ENCODE results near the gene DUOX2.

Gene DUOX2

GRCh38 chr15:45114076-45114750 is at the start of gene DUOX2, which contains the start of gene DUOXA2:
DUOX2 (minus strand) TSS chr15:45114172; CDS start chr15:45113411, 761 bp downstream.
DUOXA2 (plus strand) TSS chr15:45114326; CDS start chr15:45114606, 280 bp downstream.
- DNase-seq (ENCODE audit: low spot score), result no peak
- no peak for TF ChIP-seq CTCF (IDR thresholded peaks at IDR 0.05)
- Histone ChIP-seq H3K4me3 (peak within 1 kb of the TSS; percentile 49), H3K27ac (no peak within 1 kb of the TSS)

- TF ChIP-seq CTCF (IDR thresholded peaks at IDR 0.05), result no peak
- Histone ChIP-seq H3K27ac (no peak overlapping the region), H3K4me3 (no peak overlapping the region)
- no peak for DNase-seq (ENCODE audit: low spot score)
Measured at GRCh38 chr15:45163508-45163856, 49.5 kb upstream of the DUOX2 start.

DNA sequence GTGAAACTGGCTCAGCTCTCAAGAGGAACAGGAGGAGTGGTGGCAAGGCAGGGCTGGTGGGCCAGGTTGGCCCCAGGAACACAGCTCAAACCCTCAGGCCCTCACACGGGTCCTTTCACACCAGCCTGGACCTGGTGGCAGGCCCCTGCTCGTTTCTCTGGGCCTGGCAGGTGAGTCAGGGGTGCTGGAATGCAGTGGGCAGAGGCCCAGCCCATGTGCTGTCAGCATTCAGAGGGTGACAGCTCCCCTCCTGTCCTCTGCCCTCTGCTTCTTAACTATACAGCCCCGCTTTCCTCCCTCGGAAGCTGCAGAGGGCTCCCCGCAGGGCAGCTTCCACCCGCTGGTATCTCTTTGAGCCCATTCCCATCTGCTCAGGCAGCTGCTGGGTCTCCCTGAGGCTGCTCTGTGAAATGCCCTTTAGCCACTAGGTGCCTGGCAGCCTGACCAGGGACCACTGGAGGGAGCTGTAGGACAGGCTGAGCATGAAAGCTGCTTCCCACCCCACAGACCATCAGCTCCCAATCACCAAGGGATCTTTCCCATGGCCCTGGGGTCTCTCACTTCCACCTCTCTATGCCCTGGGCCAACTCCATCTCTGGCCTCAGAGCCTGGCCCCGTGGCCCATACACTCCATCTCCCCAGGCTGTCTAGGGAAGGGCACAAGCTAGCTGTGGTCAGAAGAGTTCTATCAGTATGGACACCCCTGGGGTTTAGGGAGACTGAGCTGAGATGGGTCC is 49.0 kb upstream of the DUOX2 start:
- Histone ChIP-seq H3K27ac (no peak overlapping the region), H3K4me3 (no peak overlapping the region)
- peak; percentile 70 for TF ChIP-seq CTCF (IDR thresholded peaks at IDR 0.05)
- DNase-seq (ENCODE audit: low spot score), result no peak

GRCh38 chr15:45161666-45162065 is 47.7 kb upstream of the DUOX2 start:
- no peak for TF ChIP-seq CTCF (IDR thresholded peaks at IDR 0.05)
- DNase-seq (ENCODE audit: low spot score), result no peak

GRCh38 chr15:45157974-45158373 is 44.0 kb upstream of the DUOX2 start:
- TF ChIP-seq CTCF (IDR thresholded peaks at IDR 0.05), result no peak
- Histone ChIP-seq H3K4me3 (no peak overlapping the region), H3K27ac (no peak overlapping the region)
- no peak for DNase-seq (ENCODE audit: low spot score)

More at GRCh38 chr15:45161666-45162065, 47.7 kb upstream of the DUOX2 start:
- no peak overlapping the region for H3K4me3 ChIP-seq
- no peak overlapping the region for H3K27ac ChIP-seq

DNA sequence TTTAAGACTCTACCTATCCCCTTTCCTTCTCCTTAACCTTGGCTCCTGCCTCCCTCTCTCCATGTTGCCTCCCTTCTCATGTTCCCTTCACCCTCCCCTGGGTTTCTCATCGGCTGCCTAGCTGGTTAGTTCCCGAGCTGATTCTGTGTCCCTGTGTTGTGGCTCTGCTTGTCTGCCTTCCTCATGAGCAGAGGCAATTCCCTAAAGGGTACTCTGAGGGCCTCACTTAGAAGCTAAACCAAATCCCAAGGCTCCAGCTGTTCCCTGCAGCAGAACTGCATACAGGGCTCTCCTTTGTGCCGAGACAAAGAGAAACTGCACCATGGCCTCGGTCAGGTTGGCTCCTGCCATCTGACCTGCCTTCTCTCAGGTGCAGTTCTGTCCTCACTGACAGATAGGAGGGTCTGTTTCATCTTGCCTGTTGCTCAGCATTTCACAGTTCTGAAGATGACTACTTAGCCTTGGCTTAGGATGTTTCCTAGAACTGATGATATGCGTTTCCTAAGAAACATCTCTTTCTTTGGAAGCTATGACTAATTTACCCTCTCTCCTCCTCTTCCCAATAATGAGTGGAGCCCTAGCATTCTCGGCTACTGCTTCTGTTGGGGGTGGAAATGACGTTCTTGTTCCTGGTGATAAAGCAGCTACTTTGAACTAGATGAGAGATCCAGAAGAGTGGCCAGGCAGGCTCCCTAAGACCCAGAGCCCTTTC is 42.9 kb upstream of the DUOX2 start:
- no peak for DNase-seq (ENCODE audit: low spot score)
- TF ChIP-seq CTCF (IDR thresholded peaks at IDR 0.05), result no peak
- H3K4me3 ChIP-seq, result no peak overlapping the region
- H3K27ac ChIP-seq, result peak overlapping the region in 1 of 2 donors; percentile 13

All from coronary artery (tissue), 2 donors.